Epidermal melanocyte (primary cell): ENCODE results near the gene CDK14.
"Not testable (repeated sequence)": the region's sequence is repeated elsewhere in the genome, so short reads cannot be mapped to it uniquely, and the experiment has no call there.

Experiments used
- DNase-seq: peaks from one replicate; pipeline ENCODE4 v3.0.0; 2011; ENCODE audit warnings: low spot score; ENCODE audit not compliant: insufficient read length

The CDK14 gene

GRCh38 chr7:90715067-90715466 is 118.9 kb downstream of the CDK14 start:
- DNase-seq, result no peak

- no peak for DNase-seq
These were observed 121.4 kb downstream of the CDK14 start for GRCh38 chr7:90717296-90718060.

GRCh38 chr7:90719155-90719554 is 123.0 kb downstream of the CDK14 start:
- no peak for DNase-seq

GRCh38 chr7:90720984-90721760 is 125.1 kb downstream of the CDK14 start:
- DNase-seq, result no peak

- no peak for DNase-seq
These were observed 125.8 kb downstream of the CDK14 start for GRCh38 chr7:90721869-90722431.

- DNase-seq, result no peak
These were observed 127.1 kb downstream of the CDK14 start for GRCh38 chr7:90723233-90723632.

- no peak for DNase-seq
These were observed 127.7 kb downstream of the CDK14 start for GRCh38 chr7:90723866-90724265.

- no peak for DNase-seq
These were observed 130.0 kb downstream of the CDK14 start for GRCh38 chr7:90726120-90726519.

GRCh38 chr7:90726623-90727022 is 130.5 kb downstream of the CDK14 start:
- no peak for DNase-seq

- no peak for DNase-seq
These were observed 131.3 kb downstream of the CDK14 start for GRCh38 chr7:90727412-90727811.

- DNase-seq, result no peak
These were observed 132.4 kb downstream of the CDK14 start for GRCh38 chr7:90728568-90728967.

GRCh38 chr7:90735611-90736280 is 139.6 kb downstream of the CDK14 start:
- DNase-seq, result not testable (repeated sequence)

GRCh38 chr7:90736316-90736715 is 140.2 kb downstream of the CDK14 start:
- DNase-seq, result no peak

GRCh38 chr7:90736968-90737939 is 141.1 kb downstream of the CDK14 start:
- no peak for DNase-seq

- no peak for DNase-seq
These were observed 142.1 kb downstream of the CDK14 start for GRCh38 chr7:90738249-90738648.

- DNase-seq, result no peak
These were observed 143.6 kb downstream of the CDK14 start for GRCh38 chr7:90739716-90740115.

- DNase-seq, result no peak
These were observed 144.3 kb downstream of the CDK14 start for GRCh38 chr7:90740386-90740785.

GRCh38 chr7:90743626-90744025 is 147.5 kb downstream of the CDK14 start:
- DNase-seq, result no peak

- DNase-seq, result no peak
These were observed 151.4 kb downstream of the CDK14 start for GRCh38 chr7:90747516-90747915.

- no peak for DNase-seq
These were observed 153.1 kb downstream of the CDK14 start for GRCh38 chr7:90749262-90749661.

- DNase-seq, result no peak
These were observed 153.7 kb downstream of the CDK14 start for GRCh38 chr7:90749774-90750173.
